Right kidney (tissue), 1 donor: ENCODE measurements around the gene SLC44A1.

Source experiments
- DNase-seq: peaks from one replicate; pipeline ENCODE4 v3.0.0-alpha.2; 2016

Gene SLC44A1

GRCh38 chr9:105475302-105475701 lies 230.9 kb downstream of the SLC44A1 start:
- no peak for DNase-seq

- no peak for DNase-seq
Measured at GRCh38 chr9:105479846-105480245, 235.4 kb downstream of the SLC44A1 start.

- no peak for DNase-seq
Measured at GRCh38 chr9:105483618-105484017, 239.2 kb downstream of the SLC44A1 start.

- no peak for DNase-seq
Measured at GRCh38 chr9:105484226-105484625, 239.8 kb downstream of the SLC44A1 start.

GRCh38 chr9:105485131-105485530 lies 240.7 kb downstream of the SLC44A1 start:
- no peak for DNase-seq
